Heart left ventricle (tissue), 16 donors: Measurements from ENCODE around the gene SDR42E2. TPM values are rescaled to one million over a fixed set of nuclear protein-coding genes. Genes with fewer than 3 reads are reported as not detected.

Experiments
- ATAC-seq, 4 donors: fragments of 200-7000 bp; cut with Tn5 transposase; one replicate each; pipeline ENCODE4 v1.9.1; 2020 to 2022; ENCODE audit warnings: moderate library complexity in 4 of 4, mild to moderate bottlenecking in 3 of 4, moderate number of reproducible peaks in 1 of 4
- DNase-seq, 5 donors: peaks; one replicate each; pipeline ENCODE4 v3.0.0-alpha.2; 2020
- H3K27ac ChIP-seq, 12 donors: fragments of 200-600 bp; sonication (generic) in 4 of 12; one replicate each; pipeline versions ENCODE4 v1.5.0 to v1.8.0; 2016 to 2022; ENCODE audit warnings: mild to moderate bottlenecking in 2 of 12
- H3K27me3 ChIP-seq, 9 donors: fragments of 200-600 bp; sonication (generic) in 2 of 9; one replicate each; pipeline versions ENCODE4 v1.5.1 to v1.8.0; 2016 to 2022; ENCODE audit warnings: mild to moderate bottlenecking in 3 of 9
- H3K36me3 ChIP-seq, 9 donors: fragments of 200-600 bp; sonication (generic) in 2 of 9; one replicate each; pipeline versions ENCODE4 v1.5.0 to v1.8.0; 2018 to 2022; ENCODE audit warnings: mild to moderate bottlenecking in 2 of 9
- H3K4me1 ChIP-seq, 12 donors: fragments of 200-600 bp; sonication (generic) in 4 of 12; one replicate each; pipeline versions ENCODE4 v1.5.0 to v1.8.0; 2016 to 2022; ENCODE audit warnings: mild to moderate bottlenecking in 3 of 12
- H3K4me3 ChIP-seq, 12 donors: fragments of 200-600 bp; sonication (generic) in 4 of 12; one replicate each; pipeline versions ENCODE4 v1.5.0 to v1.8.0; 2017 to 2022; ENCODE audit warnings: mild to moderate bottlenecking in 9 of 12, moderate library complexity in 4 of 12
- H3K9me3 ChIP-seq, 12 donors: fragments of 200-600 bp; sonication (generic) in 4 of 12; one replicate each; pipeline versions ENCODE4 v1.5.0 to v1.8.0; 2016 to 2022; ENCODE audit warnings: mild to moderate bottlenecking in 1 of 12
- CTCF ChIP-seq, 12 donors: fragments of 200-600 bp; sonication (generic) in 4 of 12; IDR thresholded peaks; one replicate each; pipeline versions ENCODE4 v1.5.0 to v1.8.0; 2018 to 2022; ENCODE audit warnings: antibody characterized with exemption in 12 of 12, mild to moderate bottlenecking in 5 of 12
- POLR2A ChIP-seq, 2 donors: fragments of 450-650 bp; IDR thresholded peaks; one replicate each; pipeline ENCODE4 v1.6.1; 2017; ENCODE audit warnings: antibody characterized with exemption in 2 of 2, mild to moderate bottlenecking in 2 of 2, moderate library complexity in 2 of 2
- WGBS, 4 donors: extraction: QIAGEN DNeasy Blood & Tissue Kit in 2 of 4; methylation state at CpG; one replicate each; pipeline versions ENCODE4 v1.1.5 to v1.1.7; 2013 to 2018; 5-methylcytosine and 5-hydroxymethylcytosine counted together
- intact Hi-C, 10 donors: fragments of 100-400 bp; cut with DNase I; formaldehyde crosslinking; loops; one replicate each; pipeline versions ENCODE4 v1.11.1 to v1.14.2; 2022
- polyA plus RNA-seq, 2 donors: library from polyadenylated mRNA; stranded (reverse); fragments of 200-250 nt; gene quantifications; one replicate each; pipeline ENCODE4 v1.2.3, GENCODE V29; 2013
- total RNA-seq, 9 donors: library from RNA; depleted of rRNA in 2 of 9; stranded (reverse); fragments of >200 nt in 2 of 9; fragmentation: NEBNext Ultra II Directional in 3 of 9; extraction: Animal tissue kit (Norgen Biotek cat#: 25700) in 3 of 9; gene quantifications; one replicate each; pipeline versions ENCODE4 v1.1.0 to v1.2.4, GENCODE V29; 2016 to 2023
- donor health status: ischemic (EF 13 %, LVEDD 7.1; RV severe dilation, severe dysfunction).
- donor health status: healthy with polysubstance abuse.
- donor health status: DM: no; HTN: yes; CAD: no.
- donor health status: DM: no; HTN: no; CAD: no.
- donor health status: ischemic (EF 25% LVEDD 6.9; RV normal size, moderate dysfunction).
- donor health status: ischemic (EF 25% LVEDD 5.7; RV mildly dilated, moderate dysfunction).
- donor health status: healthy.
- donor health status: DM: yes; HTN: yes; CAD: no.
- donor health status: ischemic (EF 35%, LVEDD 5.7; RV mildly dilated, moderate dysfunction).
- donor health status: nonischemic (EF 11% LVEDD 7.7; RV severe dilation, severe dysfunction).
- donor health status: DM: yes; HTN: yes; CAD: no.
- donor health status: PGD.
- donor health status: ischemic (EF 29% LVEDD 5.4; RV normal size, mild dysfunction).
- donor health status: nonischemic (EF 23%, LVEDD 6.1; RV moderate dilation, normal function).

Gene SDR42E2
- total and polyA plus RNA-seq, 11 donors: not detected

DNA sequence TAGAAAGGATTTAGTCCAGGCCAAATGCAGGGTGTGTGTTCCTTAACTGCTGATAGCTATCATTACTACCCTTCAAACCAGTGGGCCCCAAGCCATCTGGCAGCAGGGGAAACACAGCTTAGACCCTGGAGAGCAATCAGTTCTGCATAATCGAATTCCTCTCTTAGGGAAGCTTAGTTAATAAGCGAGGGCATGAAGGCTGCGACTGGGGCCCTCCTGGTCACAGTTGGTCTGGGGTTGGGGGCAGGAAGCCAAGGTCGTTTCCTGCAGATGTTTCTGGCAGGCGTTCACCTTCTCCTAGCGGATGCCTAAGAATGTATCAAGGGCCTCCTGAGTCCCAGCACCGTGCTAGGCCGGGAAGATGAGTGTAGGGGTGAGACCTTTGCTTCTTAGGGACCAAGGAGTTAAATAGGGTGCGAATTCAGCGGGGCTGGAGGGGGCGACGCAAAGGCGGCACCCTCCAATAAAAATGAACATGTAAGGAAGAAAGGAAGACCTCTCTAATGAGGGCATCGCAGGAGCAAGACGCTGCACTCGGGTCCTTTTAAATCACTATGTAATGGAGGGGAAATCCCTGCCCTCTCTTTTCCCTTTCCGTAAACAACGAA, 27.3 kb downstream of the SDR42E2 start:
- H3K27ac ChIP-seq: peak overlapping the region; percentile 90 to 99 (median 96)
- 4 to 8% (median 6%) methylated on average over 18 of the region's 18 CpGs for WGBS, 4 donors
- peak overlapping the region; percentile 54 to 94 (median 77) for H3K4me3 ChIP-seq
- no peaks in the 10 kb centered on the region for H3K36me3 ChIP-seq
- H3K4me1 ChIP-seq: peaks cover 4 to 44% (median 29%) of the 10 kb centered on the region in 12 donors
- intact Hi-C loops: loop anchor here (1.0 to 10.0 kb wide), 19 partner anchors 17 to 1025 kb away; partner anchors contain the start of genes UQCRC2 (in 6 of the 10), PDZD9 (in 5 of the 10), CDR2 (in 2 of the 10) and EEF2K (in 2 of the 10)
- TF ChIP-seq POLR2A (IDR thresholded peaks at IDR 0.05) (no peak), CTCF (IDR thresholded peaks at IDR 0.05) (no peak)
- no peaks in the 10 kb centered on the region for H3K9me3 ChIP-seq
- no peak for ATAC-seq
- DNase-seq: peak; percentile 65 to 76 (median 74)
- no peaks in the 10 kb centered on the region for H3K27me3 ChIP-seq

GRCh38 chr16:22190081-22190775, 27.9 kb downstream of the SDR42E2 start:
- peak; percentile 75 to 85 (median 80) for ATAC-seq
- Histone ChIP-seq H3K4me1 (peaks cover 4 to 51% (median 29%) of the 10 kb centered on the region in 12 donors), H3K4me3 (peak overlapping the region; percentile 54 to 94 (median 77)), H3K27me3 (no peaks in the 10 kb centered on the region), H3K36me3 (no peaks in the 10 kb centered on the region), H3K27ac (peak overlapping the region; percentile 90 to 99 (median 96)), H3K9me3 (no peaks in the 10 kb centered on the region)
- TF ChIP-seq POLR2A (IDR thresholded peaks at IDR 0.05) (peak in 1 of 2 donors; percentile 94), CTCF (IDR thresholded peaks at IDR 0.05) (peak in 1 of 12 donors; percentile 8)
- DNase-seq: peak in 4 of 5 donors; percentile 72 to 100 (median 80)
- intact Hi-C loops: loop anchor here in 4 of 10 donors (2.0 to 10.0 kb wide), 6 partner anchors 17 to 1025 kb away; partner anchors contain the start of genes CDR2 (in 2 of the 4), EEF2K (in 2 of the 4), UQCRC2 (in 1 of the 4) and USP31 (in 1 of the 4)
- 0 to 1% (median 0%) methylated on average over 44 to 72 of the region's 72 CpGs for WGBS, 4 donors

DNA sequence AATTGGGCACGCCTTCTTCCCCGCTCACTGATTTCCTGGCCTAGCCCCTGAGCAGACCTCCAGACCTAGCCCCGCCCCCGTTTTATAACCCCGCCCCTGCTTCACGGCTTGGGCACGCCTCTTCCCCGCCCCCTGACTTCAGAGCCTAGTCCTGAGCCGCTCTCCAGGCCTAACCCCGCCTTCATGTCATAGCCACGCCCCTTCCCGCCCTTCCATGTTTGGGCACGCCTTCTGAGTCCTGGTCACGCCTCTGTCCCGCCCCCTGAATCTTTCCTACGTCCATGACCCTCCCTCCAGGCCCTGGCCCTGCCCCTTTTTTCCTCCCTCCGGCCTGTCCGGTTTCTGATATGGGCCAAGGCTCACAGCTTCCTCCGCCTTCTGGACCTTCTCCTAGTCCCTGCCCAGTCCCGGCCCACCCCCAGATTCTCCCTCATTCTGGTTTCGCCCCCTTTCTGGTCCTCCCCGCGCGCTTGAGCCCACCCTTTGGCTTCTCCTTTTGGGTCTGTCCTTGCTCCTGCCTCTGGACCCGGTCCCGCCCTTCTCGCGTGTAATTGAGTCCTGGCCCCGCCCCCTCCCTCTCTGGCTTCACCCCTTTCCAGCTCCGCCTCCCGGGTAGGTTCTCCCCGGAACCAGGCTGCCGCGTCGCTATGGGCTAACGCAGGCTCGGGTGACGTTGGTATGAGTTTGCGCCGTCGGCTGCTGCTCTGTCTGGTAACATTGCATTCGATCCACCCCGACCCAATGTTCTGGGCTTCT, 28.6 kb downstream of the SDR42E2 start:
- Histone ChIP-seq H3K4me1 (peaks cover 4 to 54% (median 29%) of the 10 kb centered on the region in 12 donors), H3K4me3 (peak overlapping the region in 11 of 12 donors; percentile 34 to 94 (median 78)), H3K36me3 (no peaks in the 10 kb centered on the region), H3K9me3 (no peaks in the 10 kb centered on the region), H3K27me3 (no peaks in the 10 kb centered on the region), H3K27ac (peak overlapping the region; percentile 90 to 99 (median 96))
- WGBS, 4 donors: 0 to 2% (median 1%) methylated on average over 42 to 43 of the region's 43 CpGs
- ATAC-seq: peak; percentile 78 to 87 (median 86)
- peak; percentile 100 for DNase-seq
- intact Hi-C loops: loop anchor here in 4 of 10 donors (1.0 to 10.0 kb wide), 7 partner anchors 16 to 1026 kb away; partner anchors contain the start of genes CDR2 (in 2 of the 4), EEF2K (in 2 of the 4), POLR3E (in 2 of the 4) and UQCRC2 (in 1 of the 4)
- TF ChIP-seq POLR2A (IDR thresholded peaks at IDR 0.05): peak in 1 of 2 donors; percentile 85
- TF ChIP-seq CTCF (IDR thresholded peaks at IDR 0.05): no peak
